DMS153 treated with DMSO at 0.1 percent for 48 hours (cell line): ENCODE measurements around the gene KLHL33.
A peak's percentile ranks its signal among the peaks of the same experiment; 100 is the strongest.

ENCODE experiments used
- DNase-seq: peaks from one replicate; lab custom pipeline; 2025; ENCODE audit not compliant: unreplicated experiment; lab: John Stamatoyannopoulos, UW

Gene KLHL33

GRCh38 chr14:20435582-20436362 is at the start of gene KLHL33:
Gene KLHL33, minus strand, starts transcription at chr14:20436166. Its CDS starts 355 bp downstream, at chr14:20435811.
- DNase-seq: no peak

- DNase-seq: no peak
Observed at GRCh38 chr14:20482382-20482781, 46.4 kb upstream of the KLHL33 start.

- DNase-seq: no peak
Observed at GRCh38 chr14:20478894-20479293, 42.9 kb upstream of the KLHL33 start.

- peak; percentile 16 for DNase-seq
Observed at GRCh38 chr14:20477211-20477876, 41.4 kb upstream of the KLHL33 start.

GRCh38 chr14:20476776-20477175 is 40.8 kb upstream of the KLHL33 start:
- DNase-seq: no peak

- no peak for DNase-seq
Observed at GRCh38 chr14:20472536-20473169, 36.7 kb upstream of the KLHL33 start.

GRCh38 chr14:20470603-20470901 is 34.6 kb upstream of the KLHL33 start:
- no peak for DNase-seq

GRCh38 chr14:20469890-20470602 is 34.1 kb upstream of the KLHL33 start:
- DNase-seq: no peak

- DNase-seq: peak; percentile 77
Observed at GRCh38 chr14:20469242-20469889, 33.4 kb upstream of the KLHL33 start, which contains the start of gene PNP. Gene PNP, plus strand, starts transcription at chr14:20469406. Its CDS starts 119 bp downstream, at chr14:20469525.

GRCh38 chr14:20468764-20469241 is 32.8 kb upstream of the KLHL33 start:
- DNase-seq: peak; percentile 50

- DNase-seq: peak; percentile 100
Observed at GRCh38 chr14:20461225-20462141, 25.5 kb upstream of the KLHL33 start, which contains the start of gene PIP4P1. Gene PIP4P1, minus strand, starts transcription at chr14:20461434. Its CDS starts 109 bp downstream, at chr14:20461325.

- no peak for DNase-seq
Observed at GRCh38 chr14:20460458-20461224, 24.7 kb upstream of the KLHL33 start.

- DNase-seq: no peak
Observed at GRCh38 chr14:20458031-20458789, 22.2 kb upstream of the KLHL33 start.

GRCh38 chr14:20456971-20457370 is 21.0 kb upstream of the KLHL33 start:
- no peak for DNase-seq

GRCh38 chr14:20455355-20456300 is 19.7 kb upstream of the KLHL33 start:
- DNase-seq: peak; percentile 48

GRCh38 chr14:20454516-20455354 is 18.8 kb upstream of the KLHL33 start, which contains the start of the genes APEX1 and OSGEP:
Gene APEX1, plus strand, starts transcription at chr14:20455226. Its CDS starts 420 bp downstream, at chr14:20455646.
Gene OSGEP, minus strand, starts transcription at chr14:20454812. Its CDS starts 129 bp downstream, at chr14:20454683.
- peak; percentile 94 for DNase-seq
